LNCAP (cell line): ENCODE measurements around the gene TGM5.

ENCODE experiments used
- TF ChIP-seq, protein P1 (sequence below): fragments of 450-650 bp; IDR thresholded peaks from 2 replicates; pipeline ENCODE4 v1.5.1; 2017; ENCODE audit warnings: mild to moderate bottlenecking

TGM5 gene

GRCh38 chr15:43274136-43274535, 7.4 kb upstream of the TGM5 start:
- TF ChIP-seq, protein P1, sequence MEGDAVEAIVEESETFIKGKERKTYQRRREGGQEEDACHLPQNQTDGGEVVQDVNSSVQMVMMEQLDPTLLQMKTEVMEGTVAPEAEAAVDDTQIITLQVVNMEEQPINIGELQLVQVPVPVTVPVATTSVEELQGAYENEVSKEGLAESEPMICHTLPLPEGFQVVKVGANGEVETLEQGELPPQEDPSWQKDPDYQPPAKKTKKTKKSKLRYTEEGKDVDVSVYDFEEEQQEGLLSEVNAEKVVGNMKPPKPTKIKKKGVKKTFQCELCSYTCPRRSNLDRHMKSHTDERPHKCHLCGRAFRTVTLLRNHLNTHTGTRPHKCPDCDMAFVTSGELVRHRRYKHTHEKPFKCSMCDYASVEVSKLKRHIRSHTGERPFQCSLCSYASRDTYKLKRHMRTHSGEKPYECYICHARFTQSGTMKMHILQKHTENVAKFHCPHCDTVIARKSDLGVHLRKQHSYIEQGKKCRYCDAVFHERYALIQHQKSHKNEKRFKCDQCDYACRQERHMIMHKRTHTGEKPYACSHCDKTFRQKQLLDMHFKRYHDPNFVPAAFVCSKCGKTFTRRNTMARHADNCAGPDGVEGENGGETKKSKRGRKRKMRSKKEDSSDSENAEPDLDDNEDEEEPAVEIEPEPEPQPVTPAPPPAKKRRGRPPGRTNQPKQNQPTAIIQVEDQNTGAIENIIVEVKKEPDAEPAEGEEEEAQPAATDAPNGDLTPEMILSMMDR, result no peak

GRCh38 chr15:43273243-43273642, 6.5 kb upstream of the TGM5 start:
- TF ChIP-seq, protein P1, result no peak

DNA sequence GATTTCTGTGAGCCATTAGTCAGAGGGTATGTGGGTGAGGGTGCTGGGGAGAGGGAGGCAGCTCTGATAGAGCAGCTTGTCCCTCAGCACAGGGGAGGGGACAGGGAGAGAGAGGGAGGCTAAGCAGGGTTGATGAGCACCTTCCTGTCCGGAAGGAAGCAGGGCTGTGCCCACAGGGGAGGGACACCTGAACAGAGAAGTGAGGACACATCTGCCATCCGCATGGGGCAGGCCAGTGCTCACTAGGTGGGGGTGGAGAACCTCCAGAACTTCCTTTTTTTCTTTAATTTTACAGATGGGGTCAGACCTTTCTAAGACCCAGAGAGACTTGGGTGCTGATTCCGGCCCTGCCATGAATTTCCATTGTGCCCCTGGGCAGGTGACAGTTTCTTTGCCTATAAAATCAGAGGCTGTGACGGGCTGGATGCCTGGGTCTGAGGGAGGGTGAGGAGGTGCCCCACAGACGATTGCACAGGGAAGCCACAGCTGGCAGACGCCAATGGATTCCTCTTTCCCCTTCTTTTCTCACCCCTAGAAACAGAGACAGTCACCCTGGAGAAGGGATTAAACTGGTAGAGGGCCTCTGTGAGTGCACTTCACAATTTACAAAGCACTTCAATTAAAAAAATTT, 4.1 kb upstream of the TGM5 start:
- TF ChIP-seq, protein P1, result no peak

DNA sequence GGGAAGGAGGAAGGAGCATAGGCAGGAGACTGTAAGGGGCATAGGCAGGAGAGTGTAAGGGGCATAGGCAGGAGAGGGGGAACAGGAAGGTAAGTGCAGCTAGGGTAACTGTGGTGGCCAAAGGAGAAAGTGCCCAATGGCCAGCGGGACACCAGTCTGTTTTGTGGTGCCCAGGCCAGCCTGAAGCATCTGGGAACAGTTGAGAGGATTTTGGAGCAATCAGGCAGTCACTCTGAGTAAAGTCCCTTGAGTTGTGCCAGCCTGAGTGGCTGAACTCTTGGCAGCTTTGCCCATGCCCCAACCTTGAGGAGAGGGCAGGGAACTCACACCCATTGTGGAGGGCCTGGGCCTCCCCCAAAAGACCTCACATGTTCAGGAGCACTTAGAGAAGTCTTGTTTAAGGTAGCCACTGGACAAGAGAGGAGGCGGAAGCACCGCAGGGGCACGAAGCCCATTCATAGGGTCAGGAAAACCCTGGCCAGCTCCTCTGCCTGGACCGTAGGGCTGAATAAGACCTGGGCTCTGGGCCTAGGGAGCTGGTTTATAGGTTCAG, 3.5 kb upstream of the TGM5 start:
- TF ChIP-seq, protein P1, result no peak

- TF ChIP-seq, protein P1, result no peak
Observed at GRCh38 chr15:43268111-43269105, 1.7 kb upstream of the TGM5 start.

- TF ChIP-seq, protein P1, result no peak
Observed at GRCh38 chr15:43267439-43267838, 711 bp upstream of the TGM5 start.

- TF ChIP-seq, protein P1, result no peak
Observed at GRCh38 chr15:43266386-43266785, 342 bp downstream of the TGM5 start.
